ENCODE data around the gene SCNN1A. TPM values are rescaled to one million over a fixed set of nuclear protein-coding genes. Genes with fewer than 3 reads are reported as not detected.
A peak's percentile ranks its signal among the peaks of the same experiment; 100 is the strongest.

SCNN1A gene
- total and polyA plus RNA-seq, 2 of the 13 experiments (the other 11 are each of a cell fraction or from before 2014, with no cell fraction given) = 1.5 to 14.6 TPM

DNA sequence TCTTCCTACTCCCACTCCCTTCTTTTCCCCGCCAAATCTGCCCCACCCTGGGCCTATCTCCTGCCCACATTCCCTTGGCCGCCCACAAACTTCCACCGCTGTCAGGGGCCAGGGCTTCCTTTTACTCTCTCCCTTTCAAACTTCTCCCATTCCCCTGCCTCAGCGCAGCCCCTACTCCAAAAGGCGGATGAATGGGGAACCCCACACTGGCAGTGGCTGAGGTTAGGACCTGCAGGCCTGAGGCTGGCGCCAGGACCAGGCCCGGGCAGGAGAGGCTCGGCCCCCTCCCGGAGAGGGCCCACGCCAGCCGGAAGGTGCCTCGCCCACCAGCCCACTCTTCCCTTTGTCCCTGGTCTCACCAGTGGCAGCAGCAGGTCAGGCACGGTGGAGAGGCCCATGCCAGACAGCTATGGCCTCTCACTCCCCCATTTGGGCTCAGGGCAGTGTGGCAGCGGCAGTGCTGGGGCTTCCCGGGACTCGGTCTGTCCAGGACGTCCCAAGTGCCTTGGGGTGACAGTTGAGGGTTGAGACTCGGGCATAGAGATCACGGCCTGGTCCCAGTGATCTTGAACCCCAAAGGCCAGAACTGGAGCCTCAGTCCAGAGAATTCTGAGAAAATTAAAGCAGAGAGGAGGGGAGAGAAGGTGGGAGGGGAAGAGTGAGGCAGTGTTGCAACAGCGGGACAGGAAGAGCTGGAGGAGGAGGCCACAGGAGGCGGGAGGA lies 33.8 kb downstream of the SCNN1A start, which contains the start of gene TNFRSF1A (continued):
- TF ChIP-seq, protein P1, sequence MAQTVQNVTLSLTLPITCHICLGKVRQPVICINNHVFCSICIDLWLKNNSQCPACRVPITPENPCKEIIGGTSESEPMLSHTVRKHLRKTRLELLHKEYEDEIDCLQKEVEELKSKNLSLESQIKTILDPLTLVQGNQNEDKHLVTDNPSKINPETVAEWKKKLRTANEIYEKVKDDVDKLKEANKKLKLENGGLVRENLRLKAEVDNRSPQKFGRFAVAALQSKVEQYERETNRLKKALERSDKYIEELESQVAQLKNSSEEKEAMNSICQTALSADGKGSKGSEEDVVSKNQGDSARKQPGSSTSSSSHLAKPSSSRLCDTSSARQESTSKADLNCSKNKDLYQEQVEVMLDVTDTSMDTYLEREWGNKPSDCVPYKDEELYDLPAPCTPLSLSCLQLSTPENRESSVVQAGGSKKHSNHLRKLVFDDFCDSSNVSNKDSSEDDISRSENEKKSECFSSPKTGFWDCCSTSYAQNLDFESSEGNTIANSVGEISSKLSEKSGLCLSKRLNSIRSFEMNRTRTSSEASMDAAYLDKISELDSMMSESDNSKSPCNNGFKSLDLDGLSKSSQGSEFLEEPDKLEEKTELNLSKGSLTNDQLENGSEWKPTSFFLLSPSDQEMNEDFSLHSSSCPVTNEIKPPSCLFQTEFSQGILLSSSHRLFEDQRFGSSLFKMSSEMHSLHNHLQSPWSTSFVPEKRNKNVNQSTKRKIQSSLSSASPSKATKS (CRISPR knock-in tag; IDR thresholded peaks at IDR 0.05) = peak; percentile 65; the same call in 1 of the 2 replicates
- TF ChIP-seq SIN3A (IDR thresholded peaks at IDR 0.05; ENCODE audit: borderline replicate concordance, low read depth, low read length) (peak; percentile 66), ZSCAN25 (CRISPR knock-in tag; IDR thresholded peaks at IDR 0.05) (peak; percentile 71; the same call in 1 of the 2 replicates), RBM22 (optimal IDR thresholded peaks at IDR 0.05; ENCODE audit: low read length) (no peak), ZNF546 (CRISPR knock-in tag; conservative IDR thresholded peaks at IDR 0.05) (no peak), ZNF235 (CRISPR knock-in tag; IDR thresholded peaks at IDR 0.05; ENCODE audit: borderline replicate concordance) (no peak), DMAP1 (CRISPR knock-in tag; IDR thresholded peaks at IDR 0.05) (0 out of 2 replicates have a peak, but pooled peaks have one; percentile 25), RBAK (CRISPR knock-in tag; IDR thresholded peaks at IDR 0.05) (no peak), HDAC6 (IDR thresholded peaks at IDR 0.05; ENCODE audit: low read depth, low read length) (no peak), ZNF7 (CRISPR knock-in tag; IDR thresholded peaks at IDR 0.05) (no peak), NONO (IDR thresholded peaks at IDR 0.05) (no peak), NONO (CRISPR knock-in tag; conservative IDR thresholded peaks at IDR 0.05) (peak; percentile 83), SNAI1 (CRISPR knock-in tag; IDR thresholded peaks at IDR 0.05; ENCODE audit: borderline replicate concordance) (no peak)
- TF ChIP-seq, protein P2, sequence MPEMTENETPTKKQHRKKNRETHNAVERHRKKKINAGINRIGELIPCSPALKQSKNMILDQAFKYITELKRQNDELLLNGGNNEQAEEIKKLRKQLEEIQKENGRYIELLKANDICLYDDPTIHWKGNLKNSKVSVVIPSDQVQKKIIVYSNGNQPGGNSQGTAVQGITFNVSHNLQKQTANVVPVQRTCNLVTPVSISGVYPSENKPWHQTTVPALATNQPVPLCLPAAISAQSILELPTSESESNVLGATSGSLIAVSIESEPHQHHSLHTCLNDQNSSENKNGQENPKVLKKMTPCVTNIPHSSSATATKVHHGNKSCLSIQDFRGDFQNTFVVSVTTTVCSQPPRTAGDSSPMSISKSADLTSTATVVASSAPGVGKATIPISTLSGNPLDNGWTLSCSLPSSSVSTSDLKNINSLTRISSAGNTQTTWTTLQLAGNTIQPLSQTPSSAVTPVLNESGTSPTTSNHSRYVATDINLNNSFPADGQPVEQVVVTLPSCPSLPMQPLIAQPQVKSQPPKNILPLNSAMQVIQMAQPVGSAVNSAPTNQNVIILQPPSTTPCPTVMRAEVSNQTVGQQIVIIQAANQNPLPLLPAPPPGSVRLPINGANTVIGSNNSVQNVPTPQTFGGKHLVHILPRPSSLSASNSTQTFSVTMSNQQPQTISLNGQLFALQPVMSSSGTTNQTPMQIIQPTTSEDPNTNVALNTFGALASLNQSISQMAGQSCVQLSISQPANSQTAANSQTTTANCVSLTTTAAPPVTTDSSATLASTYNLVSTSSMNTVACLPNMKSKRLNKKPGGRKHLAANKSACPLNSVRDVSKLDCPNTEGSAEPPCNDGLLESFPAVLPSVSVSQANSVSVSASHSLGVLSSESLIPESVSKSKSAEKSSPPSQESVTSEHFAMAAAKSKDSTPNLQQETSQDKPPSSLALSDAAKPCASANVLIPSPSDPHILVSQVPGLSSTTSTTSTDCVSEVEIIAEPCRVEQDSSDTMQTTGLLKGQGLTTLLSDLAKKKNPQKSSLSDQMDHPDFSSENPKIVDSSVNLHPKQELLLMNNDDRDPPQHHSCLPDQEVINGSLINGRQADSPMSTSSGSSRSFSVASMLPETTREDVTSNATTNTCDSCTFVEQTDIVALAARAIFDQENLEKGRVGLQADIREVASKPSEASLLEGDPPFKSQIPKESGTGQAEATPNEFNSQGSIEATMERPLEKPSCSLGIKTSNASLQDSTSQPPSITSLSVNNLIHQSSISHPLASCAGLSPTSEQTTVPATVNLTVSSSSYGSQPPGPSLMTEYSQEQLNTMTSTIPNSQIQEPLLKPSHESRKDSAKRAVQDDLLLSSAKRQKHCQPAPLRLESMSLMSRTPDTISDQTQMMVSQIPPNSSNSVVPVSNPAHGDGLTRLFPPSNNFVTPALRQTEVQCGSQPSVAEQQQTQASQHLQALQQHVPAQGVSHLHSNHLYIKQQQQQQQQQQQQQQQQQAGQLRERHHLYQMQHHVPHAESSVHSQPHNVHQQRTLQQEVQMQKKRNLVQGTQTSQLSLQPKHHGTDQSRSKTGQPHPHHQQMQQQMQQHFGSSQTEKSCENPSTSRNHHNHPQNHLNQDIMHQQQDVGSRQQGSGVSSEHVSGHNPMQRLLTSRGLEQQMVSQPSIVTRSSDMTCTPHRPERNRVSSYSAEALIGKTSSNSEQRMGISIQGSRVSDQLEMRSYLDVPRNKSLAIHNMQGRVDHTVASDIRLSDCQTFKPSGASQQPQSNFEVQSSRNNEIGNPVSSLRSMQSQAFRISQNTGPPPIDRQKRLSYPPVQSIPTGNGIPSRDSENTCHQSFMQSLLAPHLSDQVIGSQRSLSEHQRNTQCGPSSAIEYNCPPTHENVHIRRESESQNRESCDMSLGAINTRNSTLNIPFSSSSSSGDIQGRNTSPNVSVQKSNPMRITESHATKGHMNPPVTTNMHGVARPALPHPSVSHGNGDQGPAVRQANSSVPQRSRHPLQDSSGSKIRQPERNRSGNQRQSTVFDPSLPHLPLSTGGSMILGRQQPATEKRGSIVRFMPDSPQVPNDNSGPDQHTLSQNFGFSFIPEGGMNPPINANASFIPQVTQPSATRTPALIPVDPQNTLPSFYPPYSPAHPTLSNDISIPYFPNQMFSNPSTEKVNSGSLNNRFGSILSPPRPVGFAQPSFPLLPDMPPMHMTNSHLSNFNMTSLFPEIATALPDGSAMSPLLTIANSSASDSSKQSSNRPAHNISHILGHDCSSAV (CRISPR knock-in tag; IDR thresholded peaks at IDR 0.05; ENCODE audit: borderline replicate concordance) = no peak
- TF ChIP-seq, protein P3, sequence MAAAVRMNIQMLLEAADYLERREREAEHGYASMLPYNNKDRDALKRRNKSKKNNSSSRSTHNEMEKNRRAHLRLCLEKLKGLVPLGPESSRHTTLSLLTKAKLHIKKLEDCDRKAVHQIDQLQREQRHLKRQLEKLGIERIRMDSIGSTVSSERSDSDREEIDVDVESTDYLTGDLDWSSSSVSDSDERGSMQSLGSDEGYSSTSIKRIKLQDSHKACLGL (CRISPR knock-in tag; IDR thresholded peaks at IDR 0.05) = no peak
- TF ChIP-seq, protein P4, sequence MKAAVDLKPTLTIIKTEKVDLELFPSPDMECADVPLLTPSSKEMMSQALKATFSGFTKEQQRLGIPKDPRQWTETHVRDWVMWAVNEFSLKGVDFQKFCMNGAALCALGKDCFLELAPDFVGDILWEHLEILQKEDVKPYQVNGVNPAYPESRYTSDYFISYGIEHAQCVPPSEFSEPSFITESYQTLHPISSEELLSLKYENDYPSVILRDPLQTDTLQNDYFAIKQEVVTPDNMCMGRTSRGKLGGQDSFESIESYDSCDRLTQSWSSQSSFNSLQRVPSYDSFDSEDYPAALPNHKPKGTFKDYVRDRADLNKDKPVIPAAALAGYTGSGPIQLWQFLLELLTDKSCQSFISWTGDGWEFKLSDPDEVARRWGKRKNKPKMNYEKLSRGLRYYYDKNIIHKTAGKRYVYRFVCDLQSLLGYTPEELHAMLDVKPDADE (CRISPR knock-in tag; IDR thresholded peaks at IDR 0.05) = no peak
- TF ChIP-seq, protein P5, sequence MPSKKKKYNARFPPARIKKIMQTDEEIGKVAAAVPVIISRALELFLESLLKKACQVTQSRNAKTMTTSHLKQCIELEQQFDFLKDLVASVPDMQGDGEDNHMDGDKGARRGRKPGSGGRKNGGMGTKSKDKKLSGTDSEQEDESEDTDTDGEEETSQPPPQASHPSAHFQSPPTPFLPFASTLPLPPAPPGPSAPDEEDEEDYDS (CRISPR knock-in tag; IDR thresholded peaks at IDR 0.05) = peak; percentile 66

Data from HepG2 (cell line).